SU-DHL-6 (cell line): ENCODE results near the gene SCAMP5.

Source experiments
- H2AFZ ChIP-seq: fragments of 200-600 bp; sonication (generic); 2 replicates; pipeline ENCODE4 v1.6.1; 2014; ENCODE audit warnings: low read depth, mild to moderate bottlenecking, moderate library complexity, mixed read lengths, antibody characterized with exemption, low read length; ENCODE audit not compliant: severe bottlenecking
- H3F3A ChIP-seq: fragments of 200-600 bp; shearing (Covaris generic); 2 replicates; pipeline ENCODE4 v1.6.0; 2016; ENCODE audit warnings: antibody characterized with exemption, mild to moderate bottlenecking; ENCODE audit not compliant: insufficient read depth
- H3K27ac ChIP-seq: fragments of 200-600 bp; sonication (generic); 2 replicates; pipeline ENCODE4 v1.5.1; 2016; ENCODE audit warnings: low read depth, mild to moderate bottlenecking, low read length, moderate library complexity, mixed read lengths
- H3K27me3 ChIP-seq: fragments of 200-600 bp; sonication (generic), shearing (Covaris generic); 2 replicates; pipeline ENCODE4 v1.6.0; 2014; ENCODE audit warnings: mild to moderate bottlenecking, low read length
- H3K36me3 ChIP-seq: fragments of 200-600 bp; sonication (generic); 2 replicates; pipeline ENCODE4 v1.6.1; 2014; ENCODE audit warnings: mild to moderate bottlenecking, low read length, mixed read lengths
- H3K4me2 ChIP-seq: fragments of 300-600, 200-600 bp; shearing (Covaris generic), sonication (generic); 2 replicates; pipeline ENCODE4 v1.6.0; 2014; ENCODE audit warnings: low read length, low read depth, mild to moderate bottlenecking; ENCODE audit not compliant: poor library complexity, severe bottlenecking
- H3K4me3 ChIP-seq: fragments of 200-600 bp; sonication (generic); 2 replicates; pipeline ENCODE4 v1.5.1; 2014; ENCODE audit warnings: antibody characterized with exemption, low read length, mild to moderate bottlenecking, mixed read lengths; ENCODE audit not compliant: insufficient read depth, poor library complexity, severe bottlenecking
- H3K79me2 ChIP-seq: fragments of 200-600 bp; sonication (generic); 2 replicates; pipeline ENCODE4 v1.6.1; 2014; ENCODE audit warnings: mild to moderate bottlenecking, low read length, moderate library complexity; ENCODE audit not compliant: insufficient read depth
- H3K9ac ChIP-seq: fragments of 200-600 bp; sonication (generic); 2 replicates; pipeline ENCODE4 v1.7.0; 2014; ENCODE audit warnings: mild to moderate bottlenecking, low read length
- H3K9me2 ChIP-seq: fragments of 200-600 bp; sonication (generic); replicated peaks from 2 replicates; pipeline ENCODE4 v1.6.1; 2014; ENCODE audit warnings: low read length; ENCODE audit not compliant: insufficient read depth
- H3K9me3 ChIP-seq: fragments of 200-600 bp; sonication (generic); 2 replicates; pipeline ENCODE4 v1.6.1; 2014; ENCODE audit warnings: low read length, mixed read lengths; ENCODE audit not compliant: insufficient read depth
- H4K20me1 ChIP-seq: fragments of 200-600 bp; sonication (generic); 2 replicates; pipeline ENCODE4 v1.6.1; 2014; ENCODE audit warnings: low read depth, mild to moderate bottlenecking, antibody characterized with exemption, low read length, moderate library complexity, mixed read lengths
- CTCF ChIP-seq: fragments of 200-600 bp; sonication (generic); IDR thresholded peaks from one replicate; pipeline ENCODE4 v1.5.1; 2017; ENCODE audit warnings: antibody characterized with exemption, mild to moderate bottlenecking, low read length, moderate library complexity; ENCODE audit not compliant: insufficient read depth, poor library complexity, severe bottlenecking
- EZH2phosphoT487 ChIP-seq: fragments of 200-600 bp; sonication (generic), shearing (Covaris generic); conservative IDR thresholded peaks from 2 replicates; pipeline ENCODE4 v1.6.1; 2018; ENCODE audit warnings: mild to moderate bottlenecking, antibody characterized with exemption, low read length, moderate library complexity, mixed read lengths

The SCAMP5 gene

GRCh38 chr15:74958908-74959585, 36.3 kb upstream of the SCAMP5 start:
- TF ChIP-seq CTCF (no peak), EZH2phosphoT487 (no peak)
- Histone ChIP-seq H3K4me2 (no peak overlapping the region), H2AFZ (no peak overlapping the region), H3K4me3 (no peak overlapping the region), H4K20me1 (no peaks in the 10 kb centered on the region), H3K27ac (no peak overlapping the region), H3K27me3 (no peaks in the 10 kb centered on the region), H3K9me2 (no peaks in the 10 kb centered on the region), H3K36me3 (no peaks in the 10 kb centered on the region), H3K9ac (no peak overlapping the region), H3K79me2 (peaks cover 21% of the 10 kb centered on the region), H3K9me3 (no peaks in the 10 kb centered on the region), H3F3A (no peaks in the 10 kb centered on the region)

- Histone ChIP-seq H3K79me2 (peaks cover 18% of the 10 kb centered on the region), H3K9me3 (no peaks in the 10 kb centered on the region), H4K20me1 (no peaks in the 10 kb centered on the region), H3K4me2 (no peak overlapping the region), H3K27ac (no peak overlapping the region), H3F3A (no peaks in the 10 kb centered on the region), H3K36me3 (no peaks in the 10 kb centered on the region), H2AFZ (no peak overlapping the region), H3K27me3 (no peaks in the 10 kb centered on the region), H3K4me3 (no peak overlapping the region), H3K9ac (no peak overlapping the region), H3K9me2 (no peaks in the 10 kb centered on the region)
- TF ChIP-seq CTCF (no peak), EZH2phosphoT487 (no peak)
Measured at GRCh38 chr15:74959586-74959939, 35.8 kb upstream of the SCAMP5 start.

- H3K36me3 ChIP-seq = no peaks in the 10 kb centered on the region
- no peak overlapping the region for H3K27ac ChIP-seq
- no peak overlapping the region for H2AFZ ChIP-seq
- no peaks in the 10 kb centered on the region for H3F3A ChIP-seq
- H3K27me3 ChIP-seq = no peaks in the 10 kb centered on the region
- no peak overlapping the region for H3K4me2 ChIP-seq
- no peaks in the 10 kb centered on the region for H4K20me1 ChIP-seq
- TF ChIP-seq EZH2phosphoT487 (no peak), CTCF (no peak)
- H3K9me3 ChIP-seq = no peaks in the 10 kb centered on the region
- peaks cover 11% of the 10 kb centered on the region for H3K79me2 ChIP-seq
- H3K9me2 ChIP-seq = no peaks in the 10 kb centered on the region
- H3K9ac ChIP-seq = no peak overlapping the region
- no peak overlapping the region for H3K4me3 ChIP-seq
Measured at GRCh38 chr15:74960286-74960685, 35.1 kb upstream of the SCAMP5 start.
